Measurements from ENCODE around the gene IL4R.

Gene IL4R

DNA sequence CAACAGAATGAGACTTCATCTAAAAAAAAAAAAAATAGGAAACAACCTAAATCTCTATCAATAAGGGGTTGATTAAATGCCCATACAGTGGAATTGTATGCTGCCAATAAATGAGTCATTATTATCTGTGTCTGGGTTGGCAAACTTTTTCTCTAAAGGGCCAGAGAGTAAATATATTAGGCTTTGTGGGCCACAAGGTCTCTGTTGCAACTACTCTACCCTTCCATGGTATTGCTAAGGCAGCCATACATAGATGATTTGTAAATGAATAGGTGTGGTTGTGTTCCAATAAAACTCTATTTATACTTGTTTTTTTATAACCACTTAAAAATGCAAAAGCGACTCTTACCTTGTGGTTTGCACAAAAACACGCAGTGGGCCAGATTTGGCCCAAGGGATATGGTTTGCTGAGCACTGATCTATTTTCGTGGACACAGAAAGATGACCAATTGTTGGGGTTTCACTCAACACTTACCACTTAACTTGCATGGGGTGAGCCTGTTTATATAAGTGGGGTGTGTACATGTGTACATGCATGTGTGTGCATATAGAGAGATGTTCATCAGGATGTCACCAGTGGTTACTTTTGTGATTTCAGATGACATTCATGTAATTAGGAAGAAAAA is 12.4 kb upstream of the IL4R start:
- DNase-seq (ENCODE audit: low spot score in 2 of 2) = no peak
- peaks cover 21% of the 10 kb centered on the region for H3K4me1 Mint-ChIP-seq
- peaks cover 7% of the 10 kb centered on the region for H3K9me3 Mint-ChIP-seq
- H3K27ac Mint-ChIP-seq = no peak overlapping the region
- no peak for ATAC-seq (ENCODE audit: low read depth)
- H3K4me3 Mint-ChIP-seq = no peak overlapping the region
- peaks cover 5% of the 10 kb centered on the region for H3K36me3 Mint-ChIP-seq
- peaks cover 10% of the 10 kb centered on the region for H3K27me3 Mint-ChIP-seq

DNA sequence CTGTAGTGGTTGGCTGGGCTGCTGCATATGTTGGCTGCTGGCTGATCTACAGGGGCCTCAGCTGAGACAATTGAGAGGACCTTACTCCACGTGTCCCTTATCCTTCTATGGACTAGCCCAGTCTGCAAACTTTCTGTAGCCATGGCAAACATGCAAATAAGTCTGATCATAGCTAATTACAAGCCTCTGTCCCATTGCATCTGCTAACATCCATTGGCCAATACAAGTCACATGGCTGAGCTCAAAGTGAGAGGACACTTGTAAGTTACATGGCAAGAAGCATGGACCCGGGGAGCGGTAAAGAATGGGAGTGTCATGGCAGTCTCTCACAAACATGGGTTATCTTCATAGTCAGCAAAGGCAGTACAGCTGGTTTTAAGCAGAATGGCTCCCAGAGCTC is 11.6 kb upstream of the IL4R start:
- ATAC-seq (ENCODE audit: low read depth) = no peak
- Mint-ChIP-seq H3K9me3 (peaks cover 9% of the 10 kb centered on the region), H3K36me3 (peaks cover 5% of the 10 kb centered on the region), H3K4me1 (peaks cover 23% of the 10 kb centered on the region), H3K27ac (no peak overlapping the region), H3K27me3 (peaks cover 10% of the 10 kb centered on the region), H3K4me3 (no peak overlapping the region)
- no peak for DNase-seq (ENCODE audit: low spot score in 2 of 2)

DNA sequence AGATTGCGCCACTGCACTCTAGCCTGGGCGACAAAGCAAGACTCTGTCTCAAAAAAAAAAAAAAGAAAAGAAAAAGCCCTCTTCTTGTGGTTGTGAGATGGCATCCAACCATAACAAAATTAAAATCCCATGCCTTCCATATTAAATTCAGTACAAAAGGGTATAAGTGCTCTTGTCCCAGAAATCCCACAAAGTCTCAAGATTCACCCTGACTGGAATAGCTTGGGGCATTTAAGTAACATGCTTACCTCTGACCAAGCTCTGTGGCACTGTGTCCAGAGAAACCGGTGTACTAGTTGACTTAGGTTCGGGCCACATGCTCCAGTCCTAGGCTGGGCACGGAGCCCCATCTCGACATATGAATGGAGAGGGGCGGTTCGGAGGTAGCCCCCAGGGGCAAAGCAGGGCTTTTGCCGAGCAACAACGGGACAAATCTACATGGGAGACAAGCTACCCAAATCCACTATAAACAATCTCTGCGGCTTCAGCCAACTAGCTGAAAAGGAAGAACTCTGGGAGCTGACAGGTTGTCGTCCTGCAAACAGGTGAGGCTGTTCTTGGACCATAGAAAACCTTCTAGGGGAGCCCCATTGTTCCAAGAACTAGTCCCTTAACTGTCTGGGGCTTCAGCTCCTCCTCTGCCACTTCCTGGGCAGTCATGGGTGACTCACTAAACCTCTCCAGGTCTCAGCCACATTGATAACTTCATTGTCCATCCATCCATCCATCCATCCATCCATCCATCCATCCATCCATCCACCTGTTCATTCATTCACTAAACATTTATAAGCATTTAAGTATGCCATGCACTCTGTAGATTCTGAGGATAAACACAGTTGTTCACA is 10.3 kb upstream of the IL4R start:
- peaks cover 16% of the 10 kb centered on the region for H3K4me1 Mint-ChIP-seq
- no peak overlapping the region for H3K4me3 Mint-ChIP-seq
- peaks cover 8% of the 10 kb centered on the region for H3K9me3 Mint-ChIP-seq
- H3K27ac Mint-ChIP-seq = no peak overlapping the region
- peaks cover 5% of the 10 kb centered on the region for H3K36me3 Mint-ChIP-seq
- DNase-seq (ENCODE audit: low spot score in 2 of 2) (no peak), ATAC-seq (ENCODE audit: low read depth) (no peak)
- peaks cover 9% of the 10 kb centered on the region for H3K27me3 Mint-ChIP-seq

DNA sequence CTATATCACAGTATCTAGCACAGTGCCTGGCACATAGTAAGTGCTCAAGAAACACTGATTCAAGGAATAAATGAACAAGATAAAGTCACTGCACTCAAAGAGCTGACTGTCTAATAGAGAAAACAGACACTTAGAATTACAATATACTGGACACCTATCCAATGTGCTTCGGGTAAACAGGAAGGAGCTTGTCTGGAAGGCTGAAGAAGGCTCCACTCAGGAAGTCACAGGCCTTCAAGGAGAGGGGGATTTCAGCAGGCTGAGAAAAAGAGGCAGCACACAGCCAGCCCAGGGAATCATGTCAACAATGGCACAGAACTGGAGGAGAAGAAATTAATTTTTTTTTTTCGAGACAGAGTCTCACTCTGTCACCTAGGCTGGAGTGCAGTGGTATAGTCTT is 9.7 kb upstream of the IL4R start:
- no peak overlapping the region for H3K4me3 Mint-ChIP-seq
- DNase-seq (ENCODE audit: low spot score in 2 of 2) (no peak), ATAC-seq (ENCODE audit: low read depth) (no peak)
- H3K27ac Mint-ChIP-seq = no peak overlapping the region
- H3K4me1 Mint-ChIP-seq = peaks cover 11% of the 10 kb centered on the region
- peaks cover 8% of the 10 kb centered on the region for H3K9me3 Mint-ChIP-seq
- H3K36me3 Mint-ChIP-seq = peaks cover 5% of the 10 kb centered on the region
- peaks cover 7% of the 10 kb centered on the region for H3K27me3 Mint-ChIP-seq

DNA sequence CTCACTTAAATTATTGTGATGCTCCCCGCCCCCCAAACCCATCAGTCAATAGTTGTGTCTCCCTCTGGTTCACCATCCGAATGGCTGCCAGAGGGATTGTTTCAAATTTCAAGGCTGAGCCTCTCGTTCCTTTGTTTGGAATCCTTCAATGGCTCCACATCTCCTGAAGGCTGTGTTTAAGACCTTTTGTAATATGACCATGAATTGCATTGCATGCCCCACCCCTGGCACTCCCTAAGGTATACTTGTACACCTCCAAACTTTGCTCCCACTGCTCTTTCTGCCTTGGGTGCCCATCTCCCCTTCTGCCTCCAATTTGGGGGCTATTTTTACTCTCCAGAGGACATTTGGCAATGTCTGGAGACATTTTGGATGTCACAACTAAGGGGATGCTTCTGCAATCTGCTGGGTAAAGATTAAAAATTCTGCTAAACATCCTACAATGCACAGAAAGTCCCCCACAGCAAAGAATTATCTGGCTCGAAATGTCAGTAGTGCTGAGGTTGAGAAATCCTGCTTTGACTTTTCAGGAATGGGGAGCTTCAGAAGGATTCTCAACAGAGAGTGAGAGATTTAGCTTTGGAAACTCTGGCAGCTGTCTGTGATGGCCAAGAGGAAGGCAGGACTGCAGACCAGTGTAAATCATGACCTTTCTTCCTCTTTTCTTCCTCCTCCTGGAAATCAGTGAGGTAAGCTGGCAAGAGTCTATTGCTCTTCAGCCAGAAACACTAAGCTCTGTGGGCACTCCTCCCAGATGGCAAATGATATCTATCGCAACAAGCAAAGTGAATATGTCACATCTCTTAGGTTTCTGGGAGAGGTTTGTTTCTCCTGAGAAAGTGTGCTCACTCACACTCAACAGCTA is 8.7 kb upstream of the IL4R start:
- Mint-ChIP-seq H3K4me3 (no peak overlapping the region), H3K4me1 (peaks cover 5% of the 10 kb centered on the region)
- DNase-seq (ENCODE audit: low spot score in 2 of 2) = no peak

DNA sequence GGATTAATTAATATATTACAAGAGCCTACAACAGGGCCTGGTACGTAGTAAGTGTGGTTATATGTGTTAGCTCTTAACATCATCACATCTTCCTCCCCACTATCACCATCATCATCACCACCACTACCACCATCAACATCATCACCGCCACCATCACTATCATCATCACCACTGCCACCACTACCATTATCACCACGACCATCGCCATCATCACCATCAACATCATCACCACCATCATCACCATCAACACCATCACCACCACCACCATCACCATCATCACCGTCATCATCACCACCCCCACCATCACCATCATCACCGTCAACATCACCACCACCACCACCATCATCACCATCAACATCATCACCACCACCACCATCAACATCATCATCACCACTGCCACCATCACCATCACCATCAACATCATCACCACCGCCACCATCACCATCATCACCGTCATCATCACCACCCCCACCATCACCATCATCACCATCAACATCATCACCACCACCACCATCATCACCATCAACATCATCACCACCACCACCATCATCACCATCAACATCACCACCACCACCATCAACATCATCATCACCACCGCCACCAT is 7.8 kb upstream of the IL4R start:
- H3K4me3 Mint-ChIP-seq = no peak overlapping the region
- peaks cover 8% of the 10 kb centered on the region for H3K9me3 Mint-ChIP-seq
- H3K27me3 Mint-ChIP-seq = no peaks in the 10 kb centered on the region
- no peak overlapping the region for H3K27ac Mint-ChIP-seq
- DNase-seq (ENCODE audit: low spot score in 2 of 2) (no peak), ATAC-seq (ENCODE audit: low read depth) (no peak)
- peaks cover 5% of the 10 kb centered on the region for H3K4me1 Mint-ChIP-seq
- peaks cover 2% of the 10 kb centered on the region for H3K36me3 Mint-ChIP-seq

More for the DNA sequence above, 8.7 kb upstream of the IL4R start:
- no peak for ATAC-seq (ENCODE audit: low read depth)
- Mint-ChIP-seq H3K27me3 (peaks cover 2% of the 10 kb centered on the region), H3K9me3 (peaks cover 8% of the 10 kb centered on the region), H3K27ac (no peak overlapping the region), H3K36me3 (peaks cover 2% of the 10 kb centered on the region)

DNA sequence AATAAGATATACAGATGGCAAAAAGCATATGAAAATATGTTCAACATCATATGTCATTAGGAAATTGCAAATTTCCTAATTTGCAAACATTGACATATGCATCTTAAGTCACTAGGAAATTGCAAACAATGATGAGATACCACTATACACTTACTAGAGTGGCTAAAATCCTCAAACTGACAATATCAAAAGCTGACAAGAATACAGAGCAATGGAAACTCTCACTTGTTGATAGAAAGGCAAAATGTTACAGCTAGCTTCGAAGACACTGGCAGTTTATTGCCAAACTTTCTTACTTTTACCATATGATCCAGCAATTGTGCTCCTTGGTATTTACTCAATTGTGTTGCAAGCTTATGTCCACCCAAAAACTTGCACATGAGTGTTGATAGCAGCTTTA is 5.0 kb upstream of the IL4R start:
- Mint-ChIP-seq H3K27ac (no peak overlapping the region), H3K36me3 (peaks cover 2% of the 10 kb centered on the region), H3K27me3 (no peaks in the 10 kb centered on the region), H3K9me3 (peaks cover 8% of the 10 kb centered on the region), H3K4me3 (no peak overlapping the region), H3K4me1 (peaks cover 7% of the 10 kb centered on the region)
- ATAC-seq (ENCODE audit: low read depth) (no peak), DNase-seq (ENCODE audit: low spot score in 2 of 2) (no peak)

DNA sequence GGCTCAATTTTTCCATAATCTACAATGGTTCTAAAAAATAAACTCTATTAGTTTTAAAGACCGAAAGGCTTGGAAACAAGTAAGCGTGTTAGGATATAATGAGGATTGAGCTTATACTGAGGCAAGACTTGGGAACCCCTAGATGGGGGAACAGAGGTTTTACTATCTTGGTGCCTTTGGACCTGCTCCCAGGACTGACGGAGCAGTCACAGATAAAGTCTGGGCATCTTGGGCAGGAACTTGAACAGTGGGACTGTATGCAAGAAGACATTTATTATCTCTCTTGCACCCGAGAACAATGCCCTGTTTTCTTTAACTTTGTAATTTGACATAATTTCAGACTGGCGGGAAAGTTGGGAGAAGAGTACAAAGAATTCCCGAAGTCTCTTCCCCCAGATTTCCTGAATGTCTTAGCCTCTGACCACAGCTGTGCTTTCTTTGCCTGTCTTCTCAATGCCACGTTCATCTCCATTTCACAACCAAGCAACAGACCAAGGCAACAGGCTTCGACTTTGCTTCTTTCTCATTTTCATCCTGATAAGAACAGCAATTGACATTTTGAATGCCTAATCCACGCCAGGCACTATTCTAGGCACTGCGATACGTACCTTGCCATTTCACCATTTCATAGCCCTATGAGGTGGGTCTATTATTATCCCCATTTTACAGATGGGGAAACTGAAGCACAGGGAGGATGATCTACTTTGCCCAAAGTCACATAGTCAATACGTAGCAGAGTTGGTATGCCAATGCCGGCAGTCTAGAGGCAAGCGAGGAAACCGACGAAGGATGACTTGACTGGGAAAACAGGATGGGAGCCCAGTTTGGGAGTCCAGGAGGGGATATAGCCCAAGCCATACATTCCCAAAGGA is 3.0 kb upstream of the IL4R start:
- Mint-ChIP-seq H3K4me3 (no peak overlapping the region), H3K4me1 (peaks cover 16% of the 10 kb centered on the region), H3K9me3 (peaks cover 7% of the 10 kb centered on the region), H3K36me3 (peaks cover 1% of the 10 kb centered on the region), H3K27ac (no peak overlapping the region), H3K27me3 (no peaks in the 10 kb centered on the region)
- ATAC-seq (ENCODE audit: low read depth) (no peak), DNase-seq (ENCODE audit: low spot score in 2 of 2) (no peak)

DNA sequence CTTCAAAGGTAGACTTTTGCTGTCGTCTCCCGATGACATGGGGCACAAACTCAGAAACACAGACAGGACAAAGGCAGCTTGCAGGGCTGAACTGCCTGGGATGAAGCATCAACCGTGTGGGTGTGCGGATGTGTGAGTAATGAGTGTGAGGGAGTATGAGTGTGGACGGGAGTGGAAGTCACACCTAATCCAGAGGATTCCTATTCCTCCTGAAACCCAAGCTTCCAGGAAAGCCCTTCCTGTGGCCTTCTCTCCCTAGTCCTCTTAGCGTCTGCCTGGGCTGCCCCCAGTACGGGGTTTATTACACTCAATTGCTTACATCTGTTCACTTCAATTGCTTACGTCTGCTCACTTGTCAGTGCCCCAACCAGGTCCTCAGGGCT is 2.3 kb upstream of the IL4R start:
- peaks cover 2% of the 10 kb centered on the region for H3K9me3 Mint-ChIP-seq
- peaks cover 16% of the 10 kb centered on the region for H3K4me1 Mint-ChIP-seq
- no peak for ATAC-seq (ENCODE audit: low read depth)
- DNase-seq (ENCODE audit: low spot score in 2 of 2) = no peak
- H3K36me3 Mint-ChIP-seq = no peaks in the 10 kb centered on the region
- H3K4me3 Mint-ChIP-seq = no peak overlapping the region
- H3K27ac Mint-ChIP-seq = peak overlapping the region; percentile 35
- no peaks in the 10 kb centered on the region for H3K27me3 Mint-ChIP-seq

DNA sequence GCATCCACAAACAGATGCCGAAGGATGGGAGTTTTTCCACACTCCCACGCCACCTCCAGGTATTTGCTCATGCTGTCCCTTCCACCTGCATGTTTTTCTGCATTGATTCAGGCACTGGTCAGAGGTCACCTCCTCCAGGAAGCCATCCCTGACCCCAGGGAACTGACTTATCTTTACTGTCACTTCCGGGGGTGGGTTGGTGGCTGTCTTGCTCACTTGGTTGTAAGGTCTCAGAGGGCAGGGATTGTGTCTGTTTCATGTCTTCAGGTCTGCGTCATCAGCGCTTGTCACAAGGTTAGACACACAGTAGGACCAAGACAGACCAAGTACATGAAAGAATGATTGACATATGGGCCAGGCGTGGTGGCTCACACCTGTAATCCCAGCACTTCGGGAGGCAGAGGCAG is 1.9 kb upstream of the IL4R start:
- peak overlapping the region; percentile 35 for H3K27ac Mint-ChIP-seq

DNA sequence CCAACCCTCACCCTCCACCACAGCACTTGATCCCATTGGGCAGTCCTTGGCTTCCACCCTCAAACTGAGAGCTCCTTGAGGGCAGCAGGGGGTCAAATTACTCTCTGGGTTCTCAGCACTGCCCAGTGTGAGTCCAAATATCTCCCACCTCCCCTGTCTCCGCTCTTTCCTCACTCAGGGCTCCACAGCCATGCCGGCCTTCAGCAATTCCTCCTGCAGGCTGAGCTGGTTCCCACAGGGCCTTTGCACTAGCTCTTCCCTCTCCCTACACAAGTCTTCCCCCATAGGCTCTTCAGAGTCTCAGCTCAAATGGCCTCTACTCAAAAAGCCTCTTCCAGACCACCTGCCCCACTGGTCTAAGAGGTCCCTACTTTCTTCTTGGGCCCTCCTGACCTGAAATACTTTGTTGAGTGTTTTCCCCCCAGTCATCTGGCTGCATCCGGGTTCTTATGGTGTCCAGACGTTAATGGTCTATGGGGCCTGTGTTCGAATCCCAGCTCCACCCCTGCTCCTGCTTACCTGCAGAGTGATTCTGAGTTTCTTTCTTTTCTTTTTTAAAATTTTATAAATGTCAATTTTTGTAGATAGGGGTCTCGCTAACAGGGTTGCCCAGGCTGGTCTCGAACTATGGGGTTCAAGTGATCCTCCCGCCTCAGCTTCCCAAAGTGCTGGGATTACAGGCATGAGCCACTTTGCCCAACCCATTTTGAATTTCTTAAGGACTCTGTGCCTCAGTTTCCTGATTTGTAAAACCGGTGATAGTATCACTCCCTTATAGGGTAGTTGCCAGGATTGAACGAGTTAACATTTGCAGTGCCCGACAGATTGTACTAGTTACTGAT is 973 bp upstream of the IL4R start:
- H3K27ac Mint-ChIP-seq = peak overlapping the region; percentile 92
- ATAC-seq (ENCODE audit: low read depth) = no peak
- no peaks in the 10 kb centered on the region for H3K9me3 Mint-ChIP-seq
- H3K4me1 Mint-ChIP-seq = peaks cover 24% of the 10 kb centered on the region
- peak overlapping the region; percentile 91 for H3K4me3 Mint-ChIP-seq
- no peak for DNase-seq (ENCODE audit: low spot score in 2 of 2)
- H3K27me3 Mint-ChIP-seq = no peaks in the 10 kb centered on the region
- no peaks in the 10 kb centered on the region for H3K36me3 Mint-ChIP-seq

More for the DNA sequence above, 1.9 kb upstream of the IL4R start:
- ATAC-seq (ENCODE audit: low read depth) (no peak), DNase-seq (ENCODE audit: low spot score in 2 of 2) (no peak)
- Mint-ChIP-seq H3K36me3 (no peaks in the 10 kb centered on the region), H3K4me1 (peaks cover 16% of the 10 kb centered on the region), H3K9me3 (no peaks in the 10 kb centered on the region), H3K27me3 (no peaks in the 10 kb centered on the region), H3K4me3 (no peak overlapping the region)

DNA sequence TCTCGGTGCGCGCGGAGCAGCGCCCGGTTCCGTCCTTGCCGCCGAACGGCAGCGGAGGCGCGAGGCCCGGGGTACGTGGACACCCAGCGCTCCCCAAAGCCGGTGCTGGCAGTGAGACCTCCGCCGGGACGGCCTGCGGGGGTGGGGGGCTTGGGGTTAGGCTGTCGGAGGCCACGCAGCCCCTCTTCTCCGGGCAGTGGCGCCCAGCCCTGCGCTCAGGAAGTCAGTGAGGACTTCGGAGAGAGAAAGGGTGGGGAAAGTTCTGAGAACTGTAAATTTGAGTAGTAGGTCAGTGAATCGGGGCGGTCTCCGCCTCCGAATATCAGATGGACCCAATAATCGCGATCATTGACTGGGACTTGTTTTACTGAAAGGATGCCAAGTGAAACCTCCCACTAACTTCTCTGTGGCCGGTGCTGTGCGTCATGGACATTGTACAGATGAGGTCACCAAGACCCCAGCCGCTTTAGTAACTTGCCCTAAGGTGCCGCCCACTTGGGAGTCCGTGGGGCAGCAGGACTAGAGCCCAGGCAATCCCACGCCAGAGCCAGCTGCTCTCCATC is 468 bp downstream of the IL4R start:
- peaks cover 37% of the 10 kb centered on the region for H3K4me1 Mint-ChIP-seq
- H3K27me3 Mint-ChIP-seq = no peaks in the 10 kb centered on the region
- peak in 1 of 2 donors; percentile 29 for DNase-seq (ENCODE audit: low spot score in 2 of 2)
- no peaks in the 10 kb centered on the region for H3K9me3 Mint-ChIP-seq
- no peaks in the 10 kb centered on the region for H3K36me3 Mint-ChIP-seq
- peak; percentile 42 for ATAC-seq (ENCODE audit: low read depth)
- H3K4me3 Mint-ChIP-seq = peak overlapping the region; percentile 90
- H3K27ac Mint-ChIP-seq = peak overlapping the region; percentile 92

Measured in memory B cell (primary cell).